Measurements from ENCODE around the gene LENG9. TPM values are rescaled to one million over a fixed set of nuclear protein-coding genes. Genes with fewer than 3 reads are reported as not detected.

The LENG9 gene
- total RNA-seq, 1 experiment from 2014 or later, result 20.6 TPM

DNA sequence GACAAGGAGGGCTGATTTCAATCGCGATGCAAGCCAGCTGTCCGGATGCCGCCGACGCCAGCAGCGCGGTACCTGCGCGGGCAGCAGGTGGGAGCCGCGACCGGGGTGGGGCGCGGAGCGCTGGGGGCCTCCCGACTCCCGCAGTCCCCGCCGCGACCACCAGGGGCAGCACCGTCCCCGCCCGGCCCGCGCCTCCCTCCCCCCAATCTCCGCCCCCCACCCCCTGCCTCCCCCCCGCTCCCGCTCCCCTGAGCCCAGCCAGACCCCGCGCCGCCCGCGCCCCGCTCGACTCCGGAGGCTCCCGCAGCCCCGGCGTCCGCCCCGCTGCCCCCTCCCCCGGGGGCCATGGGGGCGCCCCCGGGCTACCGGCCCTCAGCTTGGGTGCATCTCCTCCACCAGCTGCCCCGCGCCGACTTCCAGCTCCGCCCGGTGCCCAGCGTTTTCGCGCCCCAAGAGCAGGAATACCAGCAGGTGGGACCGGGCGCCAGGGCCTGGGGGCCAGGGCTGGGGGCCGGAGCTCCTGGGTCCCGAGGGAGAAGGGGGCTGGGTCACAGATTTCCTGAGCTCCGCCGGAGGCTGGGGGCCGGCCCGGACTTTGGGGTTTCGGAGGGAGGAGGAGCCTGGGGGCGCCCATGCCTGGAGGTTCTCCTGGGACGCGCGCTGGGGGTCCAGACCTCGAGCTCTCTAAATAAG, 48.2 kb downstream of the LENG9 start, which contains the start of gene TTYH1:
TTYH1 (plus strand) TSS at position 257 of the 693 bp plus-strand sequence; CDS start at position 346, 89 bp downstream.
- in situ Hi-C loops (cut with HindIII; ENCODE audit: low sequenced_read_pairs), result no loop called here
- no peak for DNase-seq (ENCODE audit: low spot score)

DNA sequence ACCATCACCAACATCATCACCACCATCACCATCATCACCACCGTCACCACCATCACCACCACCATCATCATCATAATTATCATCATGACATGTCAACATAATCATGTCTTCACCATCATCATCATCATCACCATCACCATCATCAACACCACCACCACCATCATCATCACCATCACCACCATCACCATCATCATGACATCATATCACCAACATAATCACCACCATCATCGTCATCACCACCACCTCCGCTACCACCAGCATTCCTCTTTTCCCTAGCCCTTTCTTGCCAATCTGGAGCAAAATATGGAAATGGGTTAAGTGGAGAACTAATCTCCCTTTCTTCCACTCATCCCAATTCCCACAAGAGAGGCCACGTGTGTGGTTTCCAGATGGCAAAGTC, 49.4 kb downstream of the LENG9 start:
- in situ Hi-C loops (cut with HindIII; ENCODE audit: low sequenced_read_pairs), result no loop called here
- no peak for DNase-seq (ENCODE audit: low spot score)

DNA sequence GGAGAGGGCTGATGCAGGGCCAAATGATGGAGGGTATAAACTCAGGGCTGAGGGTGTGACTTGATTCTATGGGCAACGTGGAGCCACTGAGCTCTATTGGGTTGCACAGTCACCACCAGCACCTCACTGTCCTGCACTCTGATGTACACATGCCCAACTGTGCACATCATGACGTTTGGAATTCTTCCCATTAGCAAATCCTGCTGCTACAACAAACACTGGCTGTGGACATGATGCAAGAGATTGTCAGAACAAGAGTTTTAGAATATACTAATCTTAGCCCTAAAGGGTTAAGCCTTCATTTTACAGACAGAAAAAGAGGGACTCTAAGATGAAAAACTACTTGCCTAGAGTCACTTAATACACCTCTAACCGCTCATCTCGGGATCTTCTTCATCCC, 50.7 kb downstream of the LENG9 start:
- in situ Hi-C loops (cut with HindIII; ENCODE audit: low sequenced_read_pairs), result no loop called here
- no peak for DNase-seq (ENCODE audit: low spot score)

Other genes starting within 250 kb of the LENG9 start
- gene LILRB3, start 240.8 kb downstream of the LENG9 start, total RNA-seq (2014; rRNA removed; shearing (Covaris generic)), result 0.74 and 0.81 TPM in 2 replicates
- not detected in 2 replicates for gene LILRA6, start 221.0 kb downstream of the LENG9 start, total RNA-seq (2014; rRNA removed; shearing (Covaris generic))
- gene LILRB5, start 206.5 kb downstream of the LENG9 start, total RNA-seq (2014; rRNA removed; shearing (Covaris generic)), result not detected in 2 replicates
- not detected in 2 replicates for gene LILRB2, start 182.7 kb downstream of the LENG9 start, total RNA-seq (2014; rRNA removed; shearing (Covaris generic))
- not detected in 2 replicates for gene LILRA5, start 150.6 kb downstream of the LENG9 start, total RNA-seq (2014; rRNA removed; shearing (Covaris generic))
- gene LILRA4, start 124.6 kb downstream of the LENG9 start, total RNA-seq (2014; rRNA removed; shearing (Covaris generic)), result not detected in 2 replicates
- gene LAIR1, start 98.8 kb downstream of the LENG9 start, total RNA-seq (2014; rRNA removed; shearing (Covaris generic)), result 0.37 TPM in 1 of 2 replicates, not detected in the other
- gene TTYH1, start 48.3 kb downstream of the LENG9 start, total RNA-seq (2014; rRNA removed; shearing (Covaris generic)), result 0.10 and 0.12 TPM in 2 replicates
- gene LENG8, start 14.6 kb downstream of the LENG9 start, total RNA-seq (2014; rRNA removed; shearing (Covaris generic)), result 5.3 and 12.4 TPM in 2 replicates
- gene CDC42EP5, start 9.5 kb upstream of the LENG9 start, total RNA-seq (2014; rRNA removed; shearing (Covaris generic)), result 85.4 and 87.3 TPM in 2 replicates
- gene LAIR2, start 39.1 kb upstream of the LENG9 start, total RNA-seq (2014; rRNA removed; shearing (Covaris generic)), result not detected in 2 replicates
- not detected in 2 replicates for gene LILRA2, start 110.0 kb upstream of the LENG9 start, total RNA-seq (2014; rRNA removed; shearing (Covaris generic))
- not detected in 2 replicates for gene LILRA1, start 129.9 kb upstream of the LENG9 start, total RNA-seq (2014; rRNA removed; shearing (Covaris generic))
- not detected in 2 replicates for gene LILRB1, start 166.7 kb upstream of the LENG9 start, total RNA-seq (2014; rRNA removed; shearing (Covaris generic))
- gene LILRB4, start 199.2 kb upstream of the LENG9 start, total RNA-seq (2014; rRNA removed; shearing (Covaris generic)), result not detected in 2 replicates